Measurements from ENCODE around the gene KDM5B.
A peak's percentile ranks its signal among the peaks of the same experiment; 100 is the strongest.

The KDM5B gene

GRCh38 chr1:202692959-202693555 lies 115.2 kb downstream of the KDM5B start:
- peak; percentile 91 for ATAC-seq
- no peak for TF ChIP-seq ISL1 (CRISPR knock-in tag; IDR thresholded peaks at IDR 0.05)
- TF ChIP-seq TSHZ2 (CRISPR knock-in tag; IDR thresholded peaks at IDR 0.05): peak; percentile 47; the same call in 1 of the 2 replicates
- TF ChIP-seq ZFP3 (CRISPR knock-in tag; IDR thresholded peaks at IDR 0.05): peak; percentile 71; the same call in 1 of the 2 replicates
- peak; percentile 78; the same call in 1 of the 2 replicates for TF ChIP-seq ZC3H10 (CRISPR knock-in tag; IDR thresholded peaks at IDR 0.05)
- no peak for TF ChIP-seq POU6F1 (CRISPR knock-in tag; IDR thresholded peaks at IDR 0.05; ENCODE audit: borderline replicate concordance, low read depth)
- peak; percentile 80 for TF ChIP-seq TOX (CRISPR knock-in tag; IDR thresholded peaks at IDR 0.05; ENCODE audit: borderline replicate concordance)
- TF ChIP-seq CSDC2 (CRISPR knock-in tag; IDR thresholded peaks at IDR 0.05): peak; percentile 82; the same call in 1 of the 2 replicates
- peak; percentile 44; the same call in 1 of the 2 replicates for TF ChIP-seq OSR1 (CRISPR knock-in tag; IDR thresholded peaks at IDR 0.05)
- 0 out of 2 replicates have a peak, but pooled peaks have one; percentile 51 for TF ChIP-seq ZNF565 (CRISPR knock-in tag; conservative IDR thresholded peaks at IDR 0.05; ENCODE audit: low read depth)

- no peak for TF ChIP-seq CSRNP3 (CRISPR knock-in tag; IDR thresholded peaks at IDR 0.05)
- no peak for TF ChIP-seq ZFP30 (CRISPR knock-in tag; IDR thresholded peaks at IDR 0.05)
- TF ChIP-seq ARNTL (CRISPR knock-in tag; IDR thresholded peaks at IDR 0.05; ENCODE audit: borderline replicate concordance, low read depth): no peak
- no peak for TF ChIP-seq ZNF8 (CRISPR knock-in tag; IDR thresholded peaks at IDR 0.05)
- TF ChIP-seq TCF4 (CRISPR knock-in tag; IDR thresholded peaks at IDR 0.05; ENCODE audit: borderline replicate concordance): no peak
- TF ChIP-seq TSHZ2 (CRISPR knock-in tag; IDR thresholded peaks at IDR 0.05): no peak
- TF ChIP-seq ZNF565 (CRISPR knock-in tag; conservative IDR thresholded peaks at IDR 0.05; ENCODE audit: low read depth): no peak
- no peak for TF ChIP-seq BACH2 (CRISPR knock-in tag; IDR thresholded peaks at IDR 0.05; ENCODE audit: borderline replicate concordance)
- ATAC-seq: peak; percentile 15; the same call in 1 of the 3 replicates
Measured at GRCh38 chr1:202691816-202692215, 116.4 kb downstream of the KDM5B start.

- ATAC-seq: no peak
- no peak for TF ChIP-seq CSRNP3 (CRISPR knock-in tag; IDR thresholded peaks at IDR 0.05)
- no peak for TF ChIP-seq BACH2 (CRISPR knock-in tag; IDR thresholded peaks at IDR 0.05; ENCODE audit: borderline replicate concordance)
- no peak for TF ChIP-seq ZNF70 (CRISPR knock-in tag; IDR thresholded peaks at IDR 0.05)
Measured at GRCh38 chr1:202689493-202690342, 118.5 kb downstream of the KDM5B start.

Data from SK-N-SH treated with all-trans-retinoic acid at 6 μM for 48 hours (cell line).